22Rv1 (cell line): Measurements from ENCODE around the gene KCNIP1.

Source experiments
- H3K27ac ChIP-seq: fragments of 450-650 bp; 2 replicates; pipeline ENCODE4 v1.5.1; 2017
- CTCF ChIP-seq: fragments of 450-650 bp; IDR thresholded peaks from 2 replicates; pipeline ENCODE4 v1.5.1; 2017; ENCODE audit warnings: mild to moderate bottlenecking
- ZFX ChIP-seq: fragments of 450-650 bp; IDR thresholded peaks from 2 replicates; pipeline ENCODE4 v1.6.1; 2017; ENCODE audit warnings: antibody characterized with exemption, borderline replicate concordance

KCNIP1 gene

GRCh38 chr5:170746961-170747340 is 243.1 kb downstream of the KCNIP1 start:
- TF ChIP-seq CTCF (no peak), ZFX (no peak)
- no peak overlapping the region for H3K27ac ChIP-seq

- H3K27ac ChIP-seq, result no peak overlapping the region
- TF ChIP-seq CTCF, result no peak
- no peak for TF ChIP-seq ZFX
Observed at GRCh38 chr5:170747357-170747756, 243.5 kb downstream of the KCNIP1 start.

- TF ChIP-seq ZFX (no peak), CTCF (peak; percentile 41)
- H3K27ac ChIP-seq, result no peak overlapping the region
Observed at GRCh38 chr5:170747851-170748250, 244.0 kb downstream of the KCNIP1 start.

GRCh38 chr5:170748951-170749471 is 245.2 kb downstream of the KCNIP1 start:
- TF ChIP-seq ZFX (no peak), CTCF (no peak)
- no peak overlapping the region for H3K27ac ChIP-seq

GRCh38 chr5:170749911-170750431 is 246.2 kb downstream of the KCNIP1 start:
- H3K27ac ChIP-seq, result no peak overlapping the region
- TF ChIP-seq ZFX (no peak), CTCF (no peak)

GRCh38 chr5:170750791-170751190 is 247.0 kb downstream of the KCNIP1 start:
- TF ChIP-seq CTCF, result no peak
- no peak for TF ChIP-seq ZFX
- no peak overlapping the region for H3K27ac ChIP-seq

GRCh38 chr5:170751631-170752030 is 247.8 kb downstream of the KCNIP1 start:
- TF ChIP-seq CTCF (no peak), ZFX (no peak)

More at GRCh38 chr5:170751631-170752030, 247.8 kb downstream of the KCNIP1 start:
- H3K27ac ChIP-seq, result no peak overlapping the region
